NCI-H510A (cell line): Measurements from ENCODE around the gene MRC1.

ENCODE experiments used
- DNase-seq: peaks from one replicate; lab custom pipeline; 2025; lab: John Stamatoyannopoulos, UW

MRC1 gene

DNA sequence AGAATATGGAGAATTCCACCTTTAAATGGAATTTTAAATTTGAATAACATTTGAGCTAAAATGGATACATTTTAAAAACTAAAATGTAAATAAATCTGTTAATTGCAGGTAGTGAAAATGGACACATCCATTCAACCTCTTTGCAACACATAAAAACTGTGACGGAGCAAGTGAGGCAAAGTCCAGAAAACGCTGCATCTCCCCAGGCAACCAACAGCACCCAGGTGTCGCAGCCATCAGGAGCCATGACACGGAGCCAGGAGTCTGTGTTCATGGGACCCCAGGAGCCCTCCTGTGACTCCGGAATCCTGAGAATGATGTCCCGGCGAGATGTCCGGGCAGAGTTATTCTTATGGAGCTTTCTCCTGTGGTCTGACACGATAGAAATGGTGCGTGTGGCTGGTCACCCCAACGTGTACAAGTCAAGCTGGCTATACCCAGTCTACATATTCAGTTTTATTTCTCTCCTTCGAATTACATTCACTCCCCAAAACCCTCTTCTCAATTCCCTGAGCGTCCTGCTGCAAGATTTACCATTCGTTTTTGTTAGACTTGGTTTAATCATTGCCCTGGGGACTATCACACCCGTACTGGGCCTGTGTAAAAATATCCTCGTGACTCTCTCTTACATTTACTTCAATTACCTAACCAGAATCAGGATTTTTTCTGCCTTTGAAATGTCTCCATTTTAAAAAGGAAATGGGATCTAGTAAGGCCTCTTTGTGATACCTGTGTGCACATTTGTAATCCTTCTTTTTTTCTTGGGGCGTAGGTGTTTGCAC lies 13.1 kb upstream of the MRC1 start:
- DNase-seq: no peak

DNA sequence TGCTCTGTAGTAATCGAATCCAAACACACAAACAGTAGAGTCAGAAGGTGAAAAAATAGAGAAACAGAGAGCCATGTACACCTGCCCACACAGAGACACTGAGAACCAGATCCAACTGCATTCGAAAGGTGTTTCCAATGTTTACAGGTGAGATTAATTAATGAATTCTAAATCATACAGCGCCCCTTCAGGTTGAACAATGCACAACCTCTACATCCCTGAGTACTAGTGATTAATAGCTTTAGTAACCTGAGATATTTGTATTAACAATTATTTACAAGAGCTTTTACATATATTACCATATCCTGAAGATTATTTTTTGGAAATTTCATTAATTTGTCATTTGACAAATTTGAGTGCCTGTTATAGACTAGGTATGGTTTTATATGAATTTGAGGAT lies 7.6 kb upstream of the MRC1 start:
- no peak for DNase-seq

- no peak for DNase-seq
These were observed 6.8 kb upstream of the MRC1 start for GRCh38 chr10:17802350-17802749.

- DNase-seq: no peak
These were observed 6.2 kb upstream of the MRC1 start for GRCh38 chr10:17802976-17803375.

GRCh38 chr10:17805330-17805729 lies 3.8 kb upstream of the MRC1 start:
- DNase-seq: no peak

DNA sequence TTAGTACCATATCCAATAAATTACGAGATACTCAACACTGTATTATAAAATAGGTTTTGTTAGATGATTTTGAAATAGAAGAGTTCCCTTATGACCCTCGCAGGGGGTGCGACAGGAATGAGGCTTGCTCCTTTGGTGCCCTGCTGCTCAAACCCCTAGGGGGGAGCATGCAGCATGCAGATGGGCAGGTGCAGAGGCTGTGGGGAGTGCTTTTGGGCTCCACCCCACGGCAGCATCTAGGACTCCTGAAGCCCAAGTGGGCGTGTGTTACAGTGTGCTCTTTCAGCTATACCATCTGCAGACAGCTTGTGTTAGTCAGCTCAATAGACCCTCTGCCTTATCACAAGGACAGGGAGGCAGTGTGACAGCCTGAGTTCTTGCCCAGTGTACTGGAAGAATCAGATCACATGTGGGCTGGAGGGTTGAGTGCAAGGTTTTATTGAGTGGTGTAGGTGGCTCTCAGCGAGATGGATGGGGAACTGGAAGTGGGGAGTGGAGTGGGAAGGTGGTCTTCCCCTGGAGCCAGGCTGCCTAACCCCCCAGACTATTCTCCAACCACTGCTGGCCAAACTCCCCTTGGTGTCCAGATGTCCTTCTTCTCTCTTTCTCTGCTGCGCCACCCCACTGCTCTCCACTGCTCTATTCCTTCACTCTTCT lies 3.1 kb upstream of the MRC1 start:
- DNase-seq: peak; percentile 1

DNA sequence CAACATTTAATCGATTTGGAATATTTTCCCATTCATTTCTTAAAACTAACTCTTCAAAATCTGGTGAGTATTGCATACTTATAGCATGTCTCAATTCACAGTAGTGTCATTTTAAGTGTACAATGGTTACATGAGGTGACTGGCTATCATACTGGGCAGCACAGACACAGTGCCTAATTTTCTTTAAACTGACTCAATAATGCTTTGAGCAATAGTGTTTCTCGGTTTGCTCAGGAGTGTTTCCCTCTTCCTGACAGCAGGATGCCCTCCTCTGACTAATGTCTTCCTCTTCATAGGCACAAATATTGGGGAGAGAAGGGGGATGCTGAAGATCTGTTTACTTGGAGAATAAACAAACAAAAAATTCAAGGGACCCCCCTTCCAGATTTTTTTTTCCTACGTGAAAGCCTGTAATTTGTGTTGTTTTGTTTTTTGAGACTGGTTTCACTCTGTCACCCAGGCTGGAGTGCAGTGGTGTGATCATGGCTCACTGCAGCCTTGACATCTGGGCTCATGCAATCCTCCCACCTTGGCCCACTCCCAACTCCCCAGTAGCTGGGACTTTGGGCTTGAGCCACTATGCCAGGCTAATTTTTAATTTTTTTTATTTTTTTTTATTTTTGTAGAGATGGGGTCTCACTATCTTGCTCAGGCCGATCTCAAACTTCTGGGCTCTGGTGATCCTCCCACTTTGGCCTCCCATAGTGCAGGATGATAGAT lies 2.2 kb downstream of the MRC1 start:
- no peak for DNase-seq

DNA sequence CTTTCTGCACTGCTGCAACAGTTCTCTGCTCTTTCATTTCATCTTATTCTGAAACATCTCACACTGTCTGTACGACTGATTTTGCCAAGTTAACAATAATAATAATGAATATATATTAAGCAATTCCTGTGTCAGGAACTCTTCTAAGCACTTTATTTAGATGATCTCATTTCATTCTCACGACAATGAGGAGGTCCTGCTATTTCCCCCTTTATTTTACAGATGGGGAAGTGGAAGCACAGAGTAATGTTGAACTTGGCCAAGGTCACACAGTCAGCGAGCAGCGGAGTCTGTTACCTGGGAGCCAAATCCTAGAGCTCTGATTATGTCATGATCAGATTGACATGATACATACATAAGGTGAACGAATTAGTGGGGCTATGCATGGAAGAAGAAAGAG lies 5.8 kb downstream of the MRC1 start:
- DNase-seq: no peak

GRCh38 chr10:17816199-17816598 lies 7.1 kb downstream of the MRC1 start:
- DNase-seq: no peak

DNA sequence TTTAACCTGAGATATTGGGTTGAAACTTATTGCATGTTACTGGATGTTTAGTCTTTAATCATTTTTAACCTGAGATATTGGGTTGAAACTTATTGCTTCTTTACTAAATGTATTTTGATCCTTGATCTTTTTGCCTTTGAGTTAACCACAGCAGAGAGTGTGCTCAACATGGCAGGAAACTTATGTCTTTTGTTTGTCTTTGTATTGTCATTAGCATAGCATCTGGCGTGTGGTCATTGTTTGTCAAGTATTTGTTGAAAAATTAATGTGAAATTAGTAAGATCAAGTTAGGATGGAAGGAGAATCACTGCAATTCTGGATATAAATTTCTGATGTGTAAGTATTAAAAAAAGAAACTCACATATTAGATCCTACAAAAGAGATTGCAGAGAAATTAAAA lies 8.2 kb downstream of the MRC1 start:
- DNase-seq: no peak

DNA sequence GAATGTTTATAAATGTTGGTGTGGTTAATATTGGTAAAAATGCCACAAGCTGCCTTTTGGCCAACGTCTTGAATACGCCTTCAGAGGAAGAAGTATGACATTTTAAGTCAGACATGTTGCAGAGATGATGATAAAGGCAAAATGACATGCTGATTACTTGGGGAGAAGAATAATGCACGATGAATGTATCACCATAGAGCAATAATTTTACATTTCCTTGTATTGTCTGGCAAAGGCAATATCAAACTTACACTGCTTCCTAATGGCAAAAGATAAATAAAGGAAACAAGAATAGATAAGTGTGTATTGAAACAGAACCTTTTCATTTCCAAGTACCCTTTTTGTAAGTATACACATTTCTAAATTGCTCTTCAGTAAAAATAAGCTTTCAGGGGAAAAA lies 8.6 kb downstream of the MRC1 start:
- no peak for DNase-seq

DNA sequence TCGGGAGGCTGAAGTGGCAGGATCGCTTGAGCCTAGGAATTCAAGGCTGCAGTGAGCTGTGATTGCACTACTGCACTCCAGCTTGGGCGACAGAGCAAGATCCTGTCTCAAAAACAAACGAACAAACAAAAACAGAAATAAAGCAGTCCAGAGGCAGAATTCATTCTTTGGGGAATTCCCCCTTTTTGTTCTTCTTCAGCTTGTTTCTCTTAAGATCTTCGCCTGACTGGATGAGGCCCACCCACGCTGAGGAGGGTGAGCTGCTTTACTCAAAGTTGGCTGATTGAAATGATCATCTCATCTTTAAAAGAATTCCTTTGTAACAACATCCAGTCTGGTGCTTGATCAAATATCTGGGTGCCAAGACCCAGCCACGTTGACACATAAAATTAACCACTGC lies 10.7 kb downstream of the MRC1 start:
- no peak for DNase-seq

- no peak for DNase-seq
These were observed 11.8 kb downstream of the MRC1 start for GRCh38 chr10:17820943-17821342.

DNA sequence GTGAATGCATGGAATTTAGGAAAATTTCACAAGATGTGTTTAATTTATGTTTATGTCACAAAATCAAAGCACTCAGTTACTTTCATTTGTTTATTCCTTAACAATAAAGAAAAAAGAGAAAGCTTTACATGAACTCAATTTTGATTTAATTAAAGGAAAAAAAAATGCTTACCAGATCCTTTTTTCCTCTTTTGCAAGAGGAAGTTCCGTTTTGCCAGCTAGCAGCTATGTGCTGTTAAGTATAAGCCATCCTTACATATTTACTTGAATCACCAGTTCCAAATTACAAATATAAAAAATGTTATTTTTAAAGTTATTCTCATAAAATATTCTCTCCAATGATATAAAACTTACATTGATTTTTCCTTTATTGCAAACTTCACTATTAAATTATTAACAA lies 12.7 kb downstream of the MRC1 start:
- no peak for DNase-seq

DNA sequence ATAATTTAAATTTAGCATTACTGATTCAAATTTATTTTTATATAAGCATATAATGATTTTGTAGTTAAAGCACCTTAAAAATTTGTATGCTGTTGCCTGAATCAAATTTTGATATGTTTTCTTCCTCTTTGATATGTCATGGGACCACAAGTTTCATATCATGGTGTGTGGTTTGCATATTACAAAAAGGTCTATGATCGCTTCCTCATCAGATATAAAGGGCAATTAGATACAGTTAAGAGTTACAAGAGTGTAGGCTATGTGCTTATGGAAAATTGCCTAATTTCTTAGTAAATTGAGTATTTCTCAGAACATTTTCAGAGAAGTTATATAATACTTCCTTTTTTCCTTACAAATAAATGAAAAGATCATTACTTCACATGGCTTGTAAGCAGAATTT lies 22.2 kb downstream of the MRC1 start:
- DNase-seq: no peak

DNA sequence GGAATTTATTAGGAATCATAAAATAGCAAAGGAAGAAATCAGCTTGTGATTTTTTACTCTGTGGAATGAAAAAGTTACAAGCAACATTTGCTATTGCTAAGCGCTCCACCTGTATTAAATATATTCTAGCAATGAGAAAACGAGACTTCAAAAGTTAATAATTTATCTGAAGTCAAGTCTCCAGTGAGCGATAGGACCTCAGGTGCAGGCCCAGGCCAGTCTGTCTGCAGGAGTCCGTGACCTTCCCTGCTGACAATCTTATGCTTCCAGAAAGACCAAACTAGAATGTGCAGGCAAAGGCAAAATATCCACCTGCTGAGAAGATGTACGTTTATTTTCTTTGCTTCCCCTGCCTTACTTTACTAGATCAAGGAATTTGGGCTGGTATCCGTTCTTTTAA lies 22.7 kb downstream of the MRC1 start:
- DNase-seq: no peak

- no peak for DNase-seq
These were observed 24.5 kb downstream of the MRC1 start for GRCh38 chr10:17833656-17834055.

GRCh38 chr10:17835688-17836087 lies 26.5 kb downstream of the MRC1 start:
- DNase-seq: no peak

GRCh38 chr10:17836942-17837341 lies 27.8 kb downstream of the MRC1 start:
- no peak for DNase-seq

DNA sequence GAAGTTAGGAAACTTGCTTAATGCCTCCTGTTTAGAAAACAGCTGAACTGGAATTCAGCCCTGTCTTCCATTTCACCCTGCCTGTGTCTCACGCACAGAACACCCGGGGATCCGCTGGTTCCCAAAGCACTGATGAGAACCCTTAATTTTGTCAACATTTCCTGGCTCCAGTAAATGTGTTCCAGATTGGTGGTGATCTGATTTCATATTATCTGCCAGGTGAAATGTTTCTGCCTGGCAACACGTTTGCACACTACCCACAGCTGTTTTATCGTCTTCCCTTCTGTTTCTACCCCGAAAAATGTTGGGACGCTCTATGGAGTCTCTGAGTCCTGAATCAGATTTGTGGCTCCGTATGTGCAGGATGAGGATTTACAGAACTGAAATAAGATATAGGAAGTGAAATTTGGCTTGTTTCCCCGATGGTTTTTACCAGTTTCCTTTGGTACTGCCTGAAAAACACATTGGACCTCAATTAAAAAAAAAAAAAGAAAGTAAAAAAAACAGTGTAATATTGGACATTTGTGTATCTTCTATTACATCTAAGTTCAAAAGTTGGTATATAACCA lies 29.0 kb downstream of the MRC1 start:
- DNase-seq: no peak

GRCh38 chr10:17841050-17841449 lies 31.9 kb downstream of the MRC1 start:
- no peak for DNase-seq

DNA sequence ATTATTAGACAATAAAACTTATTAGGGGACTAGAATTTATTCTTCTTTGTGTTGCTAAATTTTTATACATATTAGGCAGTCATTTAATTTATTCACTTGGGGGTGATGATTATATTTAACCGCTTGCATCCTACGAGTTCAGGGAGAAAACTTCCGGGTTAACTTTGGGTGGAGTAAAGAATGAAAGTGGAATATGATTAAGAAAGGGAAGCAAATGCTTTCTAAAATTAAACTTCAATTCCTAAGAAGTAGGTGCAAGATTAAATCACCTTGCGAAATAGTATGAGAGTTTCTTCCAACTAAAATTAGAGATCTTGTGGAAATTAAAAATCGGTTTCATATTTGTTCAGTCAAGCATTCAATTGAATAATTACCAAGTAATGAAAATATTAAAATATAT lies 33.5 kb downstream of the MRC1 start:
- no peak for DNase-seq
